A549 (cell line): ENCODE results near the gene MLST8. TPM values are rescaled to one million over a fixed set of nuclear protein-coding genes. Genes with fewer than 3 reads are reported as not detected.

Experiments
- ATAC-seq, 2 experiments: fragments of 200-7000 bp in 1 of 2; fragments of >200 bp in 1 of 2; cut with Nextera tagmentation in 1 of 2; cut with Tn5 transposase in 1 of 2; 3 replicates each; pipeline versions ENCODE4 v1.8.0 to v1.9.1; 2018 to 2020; ENCODE audit warnings: mild to moderate bottlenecking in 1 of 2, moderate library complexity in 1 of 2
- CTCF ChIA-PET: fragments of 300-600 bp; sonication (Branson Sonifier 250); formaldehyde crosslinking; extraction: SDS; loops from one replicate; lab custom pipeline; 2021; ENCODE audit warnings: antibody characterized with exemption, inconsistent platforms; lab: Yijun Ruan, JAX
- POLR2A ChIA-PET: fragments of 350-600 bp; formaldehyde crosslinking; extraction: SDS; loops from one replicate; lab custom pipeline; 2021; ENCODE audit warnings: antibody characterized with exemption, inconsistent platforms; lab: Yijun Ruan, JAX
- DNase-seq, 2 experiments: peaks; one replicate each; pipeline versions ENCODE4 v3.0.0 to v3.0.0-alpha.2; 2011 to 2016; ENCODE audit warnings: low read depth in 1 of 2, low spot score in 1 of 2
- FAIRE-seq: peaks from 2 replicates; lab custom pipeline; 2011; peaks lifted over from hg19 to GRCh38; lab: Jason Lieb, UNC
- H3K27ac ChIP-seq, 2 experiments: fragments of >200 bp; sonication (Bioruptor Twin); formaldehyde crosslinking; 3 replicates each; pipeline ENCODE4 v1.5.1; 2016 to 2017
- H3K4me1 ChIP-seq: fragments of >200 bp; sonication (Bioruptor Twin); formaldehyde crosslinking; 3 replicates; pipeline ENCODE4 v1.6.1; 2016
- H3K4me2 ChIP-seq: fragments of >200 bp; sonication (Bioruptor Twin); formaldehyde crosslinking; 3 replicates; pipeline ENCODE4 v1.6.1; 2016
- H3K4me3 ChIP-seq: fragments of >200 bp; sonication (Bioruptor Twin); formaldehyde crosslinking; 3 replicates; pipeline ENCODE4 v1.5.1; 2016
- H3K9me3 ChIP-seq: fragments of >200 bp; sonication (Bioruptor Twin); formaldehyde crosslinking; 3 replicates; pipeline ENCODE4 v1.6.1; 2016
- BCL3 ChIP-seq: fragments of >200 bp; sonication (Bioruptor Twin); formaldehyde crosslinking; IDR thresholded peaks from 3 replicates; pipeline ENCODE4 v1.6.1; 2016
- BHLHE40 ChIP-seq: IDR thresholded peaks from 2 replicates; pipeline ENCODE4 v1.6.1; 2012; ENCODE audit warnings: low read depth, low read length, inconsistent platforms
- CBX2 ChIP-seq: fragments of 200-600 bp; sonication (generic); IDR thresholded peaks from 2 replicates; pipeline ENCODE4 v1.6.1; 2016; ENCODE audit warnings: low read depth, mild to moderate bottlenecking, borderline replicate concordance
- CEBPB ChIP-seq, 2 experiments: fragments of >200 bp in 1 of 2; sonication (Bioruptor Twin) in 1 of 2; formaldehyde crosslinking in 1 of 2; IDR thresholded peaks; 2 replicates each; pipeline ENCODE4 v1.6.1; 2012 to 2016
- CHD2 ChIP-seq: fragments of 150-350 bp; IDR thresholded peaks from 2 replicates; pipeline ENCODE4 v1.6.1; 2014; ENCODE audit warnings: low read length; ENCODE audit not compliant: partially characterized antibody
- EHMT2 ChIP-seq: fragments of 200-600 bp; sonication (generic); IDR thresholded peaks from 2 replicates; pipeline ENCODE4 v1.6.1; 2016; ENCODE audit warnings: antibody characterized with exemption, low read depth, mild to moderate bottlenecking, moderate library complexity
- HDAC2 ChIP-seq: fragments of 200-600 bp; sonication (generic); IDR thresholded peaks from 2 replicates; pipeline ENCODE4 v1.6.1; 2016
- HES2 ChIP-seq: fragments of >200 bp; sonication (Bioruptor Twin); formaldehyde crosslinking; IDR thresholded peaks from 2 replicates; pipeline ENCODE4 v1.6.1; 2016
- HOXB13 ChIP-seq: fragments of 250-450 bp; sonication (Bioruptor Pico); IDR thresholded peaks from 2 replicates; pipeline ENCODE4 v1.5.0; 2020; ENCODE audit warnings: low read depth, mild to moderate bottlenecking, moderate library complexity
- JUNB ChIP-seq: fragments of >200 bp; sonication (Bioruptor Twin); formaldehyde crosslinking; IDR thresholded peaks from 2 replicates; pipeline ENCODE4 v1.6.1; 2016
- KDM1A ChIP-seq: fragments of 200-600 bp; sonication (generic); IDR thresholded peaks from 2 replicates; pipeline ENCODE4 v1.6.1; 2016; ENCODE audit warnings: low read depth, mild to moderate bottlenecking
- KDM5A ChIP-seq: fragments of 200-600 bp; sonication (generic); IDR thresholded peaks from 2 replicates; pipeline ENCODE4 v1.6.1; 2016; ENCODE audit warnings: antibody characterized with exemption, mild to moderate bottlenecking
- MAZ ChIP-seq: fragments of 150-350 bp; IDR thresholded peaks from 2 replicates; pipeline ENCODE4 v1.6.1; 2014; ENCODE audit warnings: antibody characterized with exemption, low read depth, low read length, borderline replicate concordance
- MYC ChIP-seq: IDR thresholded peaks from 2 replicates; pipeline ENCODE4 v1.6.1; 2012; ENCODE audit warnings: mild to moderate bottlenecking, inconsistent platforms, low read length, improper control_type of control experiment, borderline replicate concordance
- NPAS2 ChIP-seq: fragments of 250-450 bp; sonication (Bioruptor Pico); IDR thresholded peaks from 2 replicates; pipeline ENCODE4 v1.8.0; 2022; ENCODE audit warnings: mild to moderate bottlenecking, moderate library complexity, borderline replicate concordance
- RFX5 ChIP-seq: fragments of 450-650 bp; IDR thresholded peaks from 2 replicates; pipeline ENCODE4 v1.7.1; 2014; ENCODE audit warnings: antibody characterized with exemption, mild to moderate bottlenecking, moderate library complexity
- SMC3 ChIP-seq: fragments of >200 bp; sonication (Bioruptor Twin); formaldehyde crosslinking; IDR thresholded peaks from 3 replicates; pipeline ENCODE4 v1.6.1; 2018; ENCODE audit warnings: inconsistent platforms
- SREBF2 ChIP-seq: fragments of 450-650 bp; IDR thresholded peaks from 2 replicates; pipeline ENCODE4 v1.6.1; 2014; ENCODE audit warnings: mild to moderate bottlenecking, moderate library complexity
- USF2 ChIP-seq: fragments of 450-650 bp; IDR thresholded peaks from 2 replicates; pipeline ENCODE4 v1.6.1; 2014; ENCODE audit warnings: antibody characterized with exemption
- ZNF302 ChIP-seq: fragments of 250-450 bp; sonication (Bioruptor Pico); IDR thresholded peaks from 2 replicates; pipeline ENCODE4 v1.9.0; 2021; ENCODE audit warnings: inconsistent platforms, mild to moderate bottlenecking, moderate library complexity
- WGBS: methylation state at CpG from one replicate; pipeline ENCODE4 v1.1.6; 2017; ENCODE audit errors: missing lambda C conversion rate; 5-methylcytosine and 5-hydroxymethylcytosine counted together
- polyA plus RNA-seq, 4 experiments: library from polyadenylated mRNA; depleted of rRNA in 3 of 4; stranded (reverse); fragments of >200 nt; fragmentation: RNase III in 1 of 4; extraction: RNeasy Plus Mini Kit Qiagen cat#74134 plus additional on column Dnase treatment in 1 of 4; gene quantifications; 2 replicates in 3 of 4; 3 replicates in 1 of 4; pipeline ENCODE4 v1.2.3, GENCODE V29; 2011 to 2017
- TF ChIP-seq, protein P1 (sequence below): fragments of 250-450 bp; sonication (Bioruptor Pico); IDR thresholded peaks from 2 replicates; pipeline ENCODE4 v1.5.0; 2020; ENCODE audit warnings: low read depth, mild to moderate bottlenecking, moderate library complexity
- TF ChIP-seq, protein P2 (sequence below): IDR thresholded peaks from 2 replicates; pipeline ENCODE4 v1.6.1; 2012

The MLST8 gene
- polyA plus RNA-seq, 2 of the 4 experiments (the other 2 are of a cell fraction), result 46.8 to 53.9 TPM

- DNase-seq (no peak), ATAC-seq (peak in 1 of 2 experiments; percentile 42; a peak in 3 of 6 replicates)
- Histone ChIP-seq H3K27ac (peak within 1 kb of the TSS; percentile 56 to 86), H3K9me3 (no peaks in the 10 kb centered on the region), H3K4me3 (peak within 1 kb of the TSS; percentile 58), H3K4me1 (peaks cover 18% of the 10 kb centered on the region), H3K4me2 (peak within 1 kb of the TSS; percentile 97)
- ChIA-PET CTCF (interaction anchor here (0.5 to 5.0 kb wide), 8 partner anchors 11 to 304 kb away, joined by 3 to 33 read pairs (median 14); partner anchors contain the start of genes BRICD5 and ECI1), POLR2A (interaction anchor here (0.6 to 2.0 kb wide), 3 partner anchors 30 to 41 kb away, joined by 3 to 17 read pairs (median 5); partner anchors contain the start of gene TRAF7)
- no CpG with 5 or more reads among the region's 129 CpGs for WGBS
- TF ChIP-seq USF2 (no peak), CBX2 (no peak), KDM5A (no peak), EHMT2 (no peak), CHD2 (no peak), KDM1A (no peak), JUNB (no peak), SREBF2 (no peak), SMC3 (no peak)
- TF ChIP-seq, all 56 proteins: peak for 0
- no peak for FAIRE-seq
These were observed 8.9 kb upstream of the MLST8 start, which contains the start of gene CASKIN1 for GRCh38 chr16:2196162-2196980. CASKIN1 (minus strand) TSS chr16:2196605; CDS start chr16:2196432, 173 bp downstream.

DNA sequence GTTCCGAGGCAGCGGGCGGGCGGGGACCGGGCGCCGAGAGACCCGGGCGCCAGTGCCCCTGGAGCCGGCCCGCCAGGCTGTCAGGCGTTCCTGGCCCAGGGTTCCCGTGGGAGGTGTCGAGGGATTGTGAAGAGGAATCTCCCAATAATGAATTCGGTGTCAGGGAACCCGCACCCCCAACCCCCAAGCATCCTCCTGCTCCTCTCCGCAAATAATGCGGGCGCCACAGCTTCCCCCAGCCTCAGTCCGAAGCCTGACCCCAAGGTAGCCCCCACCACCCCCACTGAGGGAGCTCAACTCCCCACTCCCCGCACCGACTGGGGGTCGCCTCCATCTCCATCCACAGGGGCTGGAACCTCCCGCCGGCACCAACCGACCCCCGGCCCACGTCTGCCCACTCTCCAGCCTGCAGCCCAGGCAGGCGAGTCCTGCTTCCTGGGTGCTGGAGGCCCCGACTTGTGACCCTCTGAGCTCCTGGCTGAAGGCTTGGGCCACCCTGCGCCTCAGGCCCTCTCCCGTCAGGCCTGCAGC lies 8.2 kb upstream of the MLST8 start:
- no peak for ATAC-seq
- H3K4me1 ChIP-seq, result peaks cover 18% of the 10 kb centered on the region

GRCh38 chr16:2197765-2198164 lies 7.5 kb upstream of the MLST8 start:
- ATAC-seq (no peak), DNase-seq (no peak), FAIRE-seq (no peak)
- 72% methylated on average over 6 of the region's 6 CpGs for WGBS
- CTCF ChIA-PET, result interaction anchor here (1.3 to 5.0 kb wide), 2 partner anchors 20 to 54 kb away, joined by 4 to 33 read pairs; partner anchors contain the start of gene ECI1
- H3K9me3 ChIP-seq, result no peaks in the 10 kb centered on the region
- H3K4me1 ChIP-seq, result peaks cover 18% of the 10 kb centered on the region
- no peak for TF ChIP-seq BHLHE40
- no peak for TF ChIP-seq NPAS2 (CRISPR knock-in tag)
- TF ChIP-seq MAZ, result no peak
- TF ChIP-seq CEBPB (IDR thresholded peaks at IDR 0.05), result no peak
- TF ChIP-seq ZNF302, result no peak
- TF ChIP-seq, protein P1, sequence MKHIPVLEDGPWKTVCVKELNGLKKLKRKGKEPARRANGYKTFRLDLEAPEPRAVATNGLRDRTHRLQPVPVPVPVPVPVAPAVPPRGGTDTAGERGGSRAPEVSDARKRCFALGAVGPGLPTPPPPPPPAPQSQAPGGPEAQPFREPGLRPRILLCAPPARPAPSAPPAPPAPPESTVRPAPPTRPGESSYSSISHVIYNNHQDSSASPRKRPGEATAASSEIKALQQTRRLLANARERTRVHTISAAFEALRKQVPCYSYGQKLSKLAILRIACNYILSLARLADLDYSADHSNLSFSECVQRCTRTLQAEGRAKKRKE (CRISPR knock-in tag), result no peak
- TF ChIP-seq BCL3, result no peak
- no peak overlapping the region for H3K4me3 ChIP-seq
- POLR2A ChIA-PET, result interaction anchor here (1.5 kb wide), 1 partner anchor 42 kb away, joined by 3 read pairs; the partner anchor contains the start of gene TRAF7
- no peak overlapping the region for H3K27ac ChIP-seq
- H3K4me2 ChIP-seq, result no peak overlapping the region

More for the DNA sequence above, 8.2 kb upstream of the MLST8 start:
- Histone ChIP-seq H3K4me2 (peak overlapping the region; percentile 97), H3K9me3 (no peaks in the 10 kb centered on the region), H3K4me3 (peak overlapping the region; percentile 58), H3K27ac (peak overlapping the region; percentile 54 to 86; a peak in 4 of 6 replicates)
- FAIRE-seq, result no peak
- ChIA-PET CTCF (interaction anchor here (0.5 to 5.0 kb wide), 3 partner anchors 20 to 217 kb away, joined by 3 to 33 read pairs (median 4); partner anchors contain the start of gene ECI1), POLR2A (interaction anchor here (1.5 kb wide), 1 partner anchor 42 kb away, joined by 3 read pairs; the partner anchor contains the start of gene TRAF7)
- no peak for DNase-seq
- WGBS, result 77% methylated on average over 16 of the region's 32 CpGs
- TF ChIP-seq HOXB13, result no peak
- TF ChIP-seq, protein P2, sequence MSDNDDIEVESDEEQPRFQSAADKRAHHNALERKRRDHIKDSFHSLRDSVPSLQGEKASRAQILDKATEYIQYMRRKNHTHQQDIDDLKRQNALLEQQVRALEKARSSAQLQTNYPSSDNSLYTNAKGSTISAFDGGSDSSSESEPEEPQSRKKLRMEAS, result no peak
- no peak for TF ChIP-seq HDAC2
- no peak for TF ChIP-seq MYC
- no peak for TF ChIP-seq EHMT2
- TF ChIP-seq HES2, result no peak
- no peak for TF ChIP-seq JUNB
- no peak for TF ChIP-seq RFX5
